Lung (tissue), 12 donors: ENCODE data around the gene FAM180A. TPM values are rescaled to one million over a fixed set of nuclear protein-coding genes. Genes with fewer than 3 reads are reported as not detected.
"Not testable (repeated sequence)": the region's sequence is repeated elsewhere in the genome, so short reads cannot be mapped to it uniquely, and the experiment has no call there.

Source experiments
- ATAC-seq: fragments of 200-7000 bp; cut with Tn5 transposase; one replicate; pipeline ENCODE4 v1.9.1; 2020; ENCODE audit warnings: moderate number of reproducible peaks; ENCODE audit not compliant: insufficient read depth, low FRiP score
- DNase-seq, 3 donors: peaks; one replicate each; pipeline ENCODE4 v3.0.0-alpha.2; 2013 to 2017
- H3K27ac ChIP-seq, 2 donors: one replicate each; pipeline ENCODE4 v1.5.1; 2013; ENCODE audit warnings: mild to moderate bottlenecking in 2 of 2, moderate library complexity in 2 of 2, control low read depth in 1 of 2, inconsistent platforms in 1 of 2, low read depth in 1 of 2, low read length in 1 of 2
- H3K27me3 ChIP-seq, 3 donors: one replicate each; pipeline ENCODE4 v1.5.1; 2013; ENCODE audit warnings: low read length in 2 of 3; ENCODE audit not compliant: control insufficient read depth in 3 of 3, insufficient read depth in 3 of 3
- H3K36me3 ChIP-seq, 4 donors: one replicate each; pipeline ENCODE4 v1.5.1; 2013; ENCODE audit warnings: low read length in 4 of 4, mild to moderate bottlenecking in 1 of 4, moderate library complexity in 1 of 4; ENCODE audit not compliant: control insufficient read depth in 4 of 4, insufficient read depth in 4 of 4
- H3K4me1 ChIP-seq, 5 donors: one replicate each; pipeline ENCODE4 v1.5.1; 2013; ENCODE audit warnings: low read length in 5 of 5, mild to moderate bottlenecking in 2 of 5, moderate library complexity in 1 of 5; ENCODE audit not compliant: control insufficient read depth in 5 of 5, insufficient read depth in 5 of 5
- H3K4me3 ChIP-seq: one replicate; pipeline ENCODE4 v1.5.1; 2013; ENCODE audit warnings: mild to moderate bottlenecking, control low read depth, moderate library complexity
- H3K9ac ChIP-seq, 2 donors: one replicate each; pipeline ENCODE4 v1.5.1; 2013; ENCODE audit warnings: low read length in 2 of 2, control low read depth in 1 of 2; ENCODE audit not compliant: insufficient read depth in 1 of 2
- H3K9me3 ChIP-seq, 4 donors: one replicate each; pipeline ENCODE4 v1.5.1; 2013; ENCODE audit warnings: low read length in 3 of 4, mild to moderate bottlenecking in 1 of 4, moderate library complexity in 1 of 4; ENCODE audit not compliant: control insufficient read depth in 4 of 4, insufficient read depth in 3 of 4
- CTCF ChIP-seq: IDR thresholded peaks from 2 replicates; pipeline ENCODE4 v1.5.1; 2012; ENCODE audit warnings: mild to moderate bottlenecking; ENCODE audit errors: control extremely low read depth, extremely low read depth
- WGBS, 2 donors: extraction: QIAGEN DNeasy Blood & Tissue Kit; methylation state at CpG; one replicate each; pipeline ENCODE4 v1.1.7; 2013; 5-methylcytosine and 5-hydroxymethylcytosine counted together
- polyA plus RNA-seq, 2 donors: library from polyadenylated mRNA; stranded (reverse); fragments of 200-250 nt; gene quantifications; one replicate each; pipeline ENCODE4 v1.2.1, GENCODE V29; 2013
- total RNA-seq, 2 donors: library from RNA; depleted of rRNA in 1 of 2; stranded (reverse); fragments of >200 nt in 1 of 2; gene quantifications; one replicate each; pipeline ENCODE4 v1.2.1, GENCODE V29; 2014 to 2021
- donor health status: control.
- donor health status: control.
- donor health status: Bipolar disorder and iron deficiency.
- donor health status: healthy.
- donor health status: DM: yes; HTN: yes; CAD: no.

Gene FAM180A
- total and polyA plus RNA-seq, 4 donors: 0.18 to 2.1 (median 1.3) TPM

DNA sequence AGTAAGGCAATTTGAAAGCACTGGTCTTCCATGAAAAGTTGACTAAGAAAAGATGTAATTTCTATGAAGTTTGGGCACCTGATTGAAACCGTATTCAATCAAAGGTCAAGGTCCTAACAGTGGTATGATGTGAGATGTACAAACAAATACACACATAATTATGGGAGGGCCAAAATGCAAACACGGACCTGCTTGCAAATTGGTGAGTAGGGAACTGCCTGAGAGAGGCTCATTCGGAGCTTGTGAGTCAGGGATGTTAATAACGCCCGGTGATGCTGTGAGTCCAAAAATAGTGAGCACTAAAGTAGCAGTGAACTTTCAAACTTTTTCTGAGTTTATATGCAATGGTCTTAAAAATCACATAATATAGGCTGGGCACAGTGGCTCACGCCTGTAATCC lies 34.2 kb upstream of the FAM180A start:
- WGBS, 2 donors: 94 to 95% methylated on average over 6 of the region's 6 CpGs
- TF ChIP-seq CTCF: no peak
- Histone ChIP-seq H3K9me3 (peaks cover 0 to 2% (median 0%) of the 10 kb centered on the region in 4 donors), H3K27ac (no peak overlapping the region), H3K9ac (no peak overlapping the region), H3K27me3 (no peaks in the 10 kb centered on the region), H3K36me3 (no peaks in the 10 kb centered on the region), H3K4me1 (no peaks in the 10 kb centered on the region), H3K4me3 (no peak overlapping the region)
- no peak for DNase-seq
- no peak for ATAC-seq

DNA sequence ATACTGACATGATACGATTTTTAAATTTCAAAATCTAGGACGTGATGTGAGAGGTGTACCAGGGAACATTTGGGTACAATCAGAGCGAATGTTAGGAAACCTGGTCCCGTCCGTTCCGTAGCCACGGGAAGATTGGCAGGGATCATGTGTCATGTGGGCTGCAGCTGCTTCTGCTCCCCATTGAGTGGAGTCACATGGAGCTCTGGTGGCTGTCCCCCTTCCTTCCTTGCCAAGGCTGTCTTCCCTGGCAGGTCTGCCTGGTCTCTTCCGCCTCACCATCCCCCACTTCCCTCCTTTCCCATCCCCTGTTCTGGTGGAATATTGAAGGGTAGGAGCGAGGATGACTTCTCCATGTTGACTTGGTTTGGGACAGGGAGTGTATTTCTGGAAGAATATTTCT lies 33.8 kb upstream of the FAM180A start:
- WGBS, 2 donors: 87 to 89% methylated on average over 9 of the region's 9 CpGs
- no peak for TF ChIP-seq CTCF
- Histone ChIP-seq H3K27me3 (no peaks in the 10 kb centered on the region), H3K4me3 (no peak overlapping the region), H3K36me3 (no peaks in the 10 kb centered on the region), H3K4me1 (no peaks in the 10 kb centered on the region), H3K9ac (no peak overlapping the region), H3K27ac (no peak overlapping the region), H3K9me3 (peaks cover 0 to 2% (median 0%) of the 10 kb centered on the region in 4 donors)
- no peak for DNase-seq
- ATAC-seq: no peak

DNA sequence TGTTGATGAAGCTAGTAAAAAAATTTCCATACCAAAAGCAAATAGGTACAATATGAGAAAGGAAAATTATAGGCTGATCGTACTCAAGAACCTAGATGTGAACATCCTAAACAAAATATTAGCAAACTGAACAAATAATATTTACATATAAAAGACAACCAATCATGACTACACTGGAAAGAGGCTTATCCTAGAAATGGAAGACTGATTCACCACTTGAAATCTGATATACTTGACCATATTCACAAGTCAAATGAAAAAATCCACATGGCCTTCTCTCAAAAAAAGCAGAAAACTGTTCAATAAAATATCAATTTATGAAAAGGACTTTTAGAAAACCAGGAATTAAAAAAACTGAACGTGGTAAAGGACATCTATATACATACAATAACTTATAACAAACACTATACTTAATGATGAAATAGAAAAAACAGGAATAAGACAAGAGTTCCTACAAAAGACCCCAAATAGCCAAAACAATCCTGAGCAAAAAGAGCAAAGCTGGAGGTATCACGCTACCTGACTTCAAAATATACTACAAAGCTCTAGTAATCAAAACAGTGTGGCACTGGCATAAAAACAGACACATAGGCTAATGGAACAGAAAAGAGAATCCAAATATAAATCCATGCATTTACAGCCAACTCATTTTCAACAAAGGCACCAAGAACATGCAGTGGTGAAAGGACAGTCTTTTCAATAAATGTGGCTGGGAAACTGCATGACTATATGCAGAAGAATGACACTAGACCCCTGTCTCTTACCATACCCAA lies 29.2 kb upstream of the FAM180A start:
- no peak overlapping the region for H3K4me3 ChIP-seq
- H3K36me3 ChIP-seq: no peaks in the 10 kb centered on the region
- WGBS, 2 donors: 90 to 91% methylated on average over 3 of the region's 3 CpGs
- H3K9ac ChIP-seq: no peak overlapping the region
- H3K27me3 ChIP-seq: no peaks in the 10 kb centered on the region
- ATAC-seq (no peak), DNase-seq (no peak)
- H3K27ac ChIP-seq: no peak overlapping the region
- peaks cover 0 to 11% (median 3%) of the 10 kb centered on the region in 5 donors for H3K4me1 ChIP-seq
- peaks cover 0 to 2% (median 0%) of the 10 kb centered on the region in 4 donors for H3K9me3 ChIP-seq
- no peak for TF ChIP-seq CTCF

- 94% methylated on average over 8 of the region's 8 CpGs for WGBS, 2 donors
- not testable (repeated sequence) for H3K27me3 ChIP-seq, H3K9ac ChIP-seq, DNase-seq, H3K9me3 ChIP-seq, H3K36me3 ChIP-seq, ATAC-seq, H3K4me3 ChIP-seq, H3K27ac ChIP-seq
- H3K4me1 ChIP-seq: peaks cover 0 to 19% (median 3%) of the 10 kb centered on the region in 5 donors
These were observed 27.3 kb upstream of the FAM180A start for GRCh38 chr7:135775915-135776314.
